Neural progenitor cell (in vitro differentiated cells): ENCODE data around the gene MTMR4. TPM values are rescaled to one million over a fixed set of nuclear protein-coding genes. Genes with fewer than 3 reads are reported as not detected.

ENCODE experiments used
- DNase-seq: peaks from one replicate; pipeline ENCODE4 v3.0.0-alpha.2; 2016; ENCODE audit warnings: low spot score
- H2AFZ ChIP-seq: fragments of 200-600 bp; sonication (generic); replicated peaks from 2 replicates; pipeline ENCODE4 v1.6.1; 2016; ENCODE audit warnings: antibody characterized with exemption
- H3F3A ChIP-seq: fragments of 200-600 bp; sonication (generic); 2 replicates; pipeline ENCODE4 v1.6.1; 2016; ENCODE audit warnings: antibody characterized with exemption, low read depth
- H3K27ac ChIP-seq: fragments of 200-600 bp; sonication (generic); 2 replicates; pipeline ENCODE4 v1.5.1; 2016; ENCODE audit warnings: mild to moderate bottlenecking
- H3K27me3 ChIP-seq: fragments of 200-600 bp; sonication (generic); 2 replicates; pipeline ENCODE4 v1.6.1; 2016; ENCODE audit warnings: mild to moderate bottlenecking, moderate library complexity
- H3K36me3 ChIP-seq: fragments of 200-600 bp; sonication (generic); 2 replicates; pipeline ENCODE4 v1.5.1; 2016
- H3K4me1 ChIP-seq: fragments of 200-600 bp; sonication (generic); 2 replicates; pipeline ENCODE4 v1.6.1; 2016; ENCODE audit warnings: mixed run types
- H3K4me2 ChIP-seq: fragments of 200-600 bp; sonication (generic); 2 replicates; pipeline ENCODE4 v1.6.1; 2016
- H3K4me3 ChIP-seq: fragments of 200-600 bp; sonication (generic); 2 replicates; pipeline ENCODE4 v1.5.1; 2016
- H3K79me2 ChIP-seq: fragments of 200-600 bp; sonication (generic); 2 replicates; pipeline ENCODE4 v1.6.1; 2016; ENCODE audit warnings: low read depth
- H3K9ac ChIP-seq: fragments of 200-600 bp; sonication (generic); 2 replicates; pipeline ENCODE4 v1.6.1; 2016
- H3K9me3 ChIP-seq: fragments of 200-600 bp; sonication (generic); 2 replicates; pipeline ENCODE4 v1.5.1; 2016; ENCODE audit warnings: low read depth
- H4K20me1 ChIP-seq: fragments of 200-600 bp; sonication (generic); 2 replicates; pipeline ENCODE4 v1.6.1; 2016; ENCODE audit warnings: low read depth
- H3K27ac Mint-ChIP-seq: 3 replicates; pipeline ENCODE4 v1.8.0; 2021; ENCODE audit warnings: mixed read lengths
- H3K27me3 Mint-ChIP-seq: 2 replicates; pipeline ENCODE4 v1.8.0; 2022; ENCODE audit warnings: low read depth, mild to moderate bottlenecking, inconsistent platforms, moderate library complexity, mixed read lengths; ENCODE audit not compliant: insufficient read depth
- H3K36me3 Mint-ChIP-seq: 3 replicates; pipeline ENCODE4 v1.8.0; 2021; ENCODE audit warnings: mixed read lengths
- H3K4me1 Mint-ChIP-seq: 3 replicates; pipeline ENCODE4 v1.8.0; 2021; ENCODE audit warnings: mixed read lengths
- H3K4me3 Mint-ChIP-seq: 3 replicates; pipeline ENCODE4 v1.8.0; 2021; ENCODE audit warnings: mild to moderate bottlenecking, moderate library complexity, mixed read lengths
- H3K9me3 Mint-ChIP-seq: 3 replicates; pipeline ENCODE4 v1.8.0; 2020; ENCODE audit warnings: mixed read lengths
- CTCF ChIP-seq: fragments of 200-600 bp; sonication (generic); IDR thresholded peaks from 2 replicates; pipeline ENCODE4 v1.5.1; 2017; ENCODE audit warnings: antibody characterized with exemption, mild to moderate bottlenecking
- EZH2 ChIP-seq: fragments of 200-600 bp; sonication (generic); IDR thresholded peaks from 2 replicates; pipeline ENCODE4 v1.6.1; 2017; ENCODE audit warnings: antibody characterized with exemption, mild to moderate bottlenecking, moderate library complexity
- EZH2phosphoT487 ChIP-seq: fragments of 200-600 bp; sonication (generic); IDR thresholded peaks from 2 replicates; pipeline ENCODE4 v1.6.1; 2017; ENCODE audit warnings: antibody characterized with exemption
- total RNA-seq: library from RNA; depleted of rRNA; stranded (reverse); fragments of >200 nt; gene quantifications from 2 replicates; pipeline ENCODE4 v1.2.3, GENCODE V29; 2015; ENCODE audit warnings: low replicate concordance

Gene MTMR4
- total RNA-seq, 1 donor from 2014 or later: 34.0 TPM

- TF ChIP-seq CTCF: no peak
- no peak for TF ChIP-seq EZH2
- no peak for TF ChIP-seq EZH2phosphoT487
- H2AFZ ChIP-seq: no peak overlapping the region
- H3K4me3 ChIP-seq: no peak overlapping the region
- H3K27ac ChIP-seq: no peak overlapping the region
- Mint-ChIP-seq H3K27me3 (peaks cover 22% of the 10 kb centered on the region), H3K9me3 (no peaks in the 10 kb centered on the region), H3K4me3 (peak overlapping the region; percentile 54), H3K27ac (no peak overlapping the region), H3K36me3 (no peaks in the 10 kb centered on the region), H3K4me1 (peaks cover 30% of the 10 kb centered on the region)
- no peak overlapping the region for H3K9ac ChIP-seq
- H3F3A ChIP-seq: peaks cover 23% of the 10 kb centered on the region
- H4K20me1 ChIP-seq: no peaks in the 10 kb centered on the region
- no peaks in the 10 kb centered on the region for H3K9me3 ChIP-seq
- no peaks in the 10 kb centered on the region for H3K79me2 ChIP-seq
- no peak overlapping the region for H3K4me2 ChIP-seq
- H3K27me3 ChIP-seq: peaks cover 11% of the 10 kb centered on the region
- peaks cover 32% of the 10 kb centered on the region for H3K4me1 ChIP-seq
- no peak for DNase-seq
- H3K36me3 ChIP-seq: no peaks in the 10 kb centered on the region
Measured at GRCh38 chr17:58533616-58534188, 19.3 kb upstream of the MTMR4 start.

GRCh38 chr17:58532555-58532951 lies 18.1 kb upstream of the MTMR4 start:
- H2AFZ ChIP-seq: peak overlapping the region; percentile 98
- H3K27me3 Mint-ChIP-seq: peaks cover 22% of the 10 kb centered on the region
- H3K9ac ChIP-seq: no peak overlapping the region
- peak overlapping the region; percentile 82 for H3K4me3 Mint-ChIP-seq
- no peak for TF ChIP-seq EZH2phosphoT487
- TF ChIP-seq EZH2: no peak
- TF ChIP-seq CTCF: no peak
- no peaks in the 10 kb centered on the region for H3K36me3 Mint-ChIP-seq
- DNase-seq: peak; percentile 30
- H3K4me1 Mint-ChIP-seq: peaks cover 30% of the 10 kb centered on the region
- H4K20me1 ChIP-seq: no peaks in the 10 kb centered on the region
- H3K9me3 Mint-ChIP-seq: no peaks in the 10 kb centered on the region
- peaks cover 23% of the 10 kb centered on the region for H3F3A ChIP-seq
- H3K27me3 ChIP-seq: peaks cover 11% of the 10 kb centered on the region
- no peaks in the 10 kb centered on the region for H3K9me3 ChIP-seq
- no peaks in the 10 kb centered on the region for H3K36me3 ChIP-seq
- H3K27ac ChIP-seq: no peak overlapping the region
- H3K4me3 ChIP-seq: peak overlapping the region; percentile 76
- H3K4me1 ChIP-seq: peaks cover 32% of the 10 kb centered on the region
- H3K27ac Mint-ChIP-seq: no peak overlapping the region
- no peaks in the 10 kb centered on the region for H3K79me2 ChIP-seq
- H3K4me2 ChIP-seq: peak overlapping the region; percentile 94

GRCh38 chr17:58531661-58532554 lies 17.5 kb upstream of the MTMR4 start:
- H3K9ac ChIP-seq: no peak overlapping the region
- peaks cover 30% of the 10 kb centered on the region for H3K4me1 Mint-ChIP-seq
- H3K27me3 ChIP-seq: peaks cover 11% of the 10 kb centered on the region
- H3K9me3 ChIP-seq: no peaks in the 10 kb centered on the region
- peak overlapping the region; percentile 98 for H2AFZ ChIP-seq
- peak overlapping the region; percentile 94 for H3K4me2 ChIP-seq
- H3K9me3 Mint-ChIP-seq: no peaks in the 10 kb centered on the region
- H3K36me3 ChIP-seq: no peaks in the 10 kb centered on the region
- peak; percentile 90 for DNase-seq
- no peaks in the 10 kb centered on the region for H3K79me2 ChIP-seq
- TF ChIP-seq CTCF (no peak), EZH2phosphoT487 (no peak), EZH2 (no peak)
- H3K4me3 ChIP-seq: peak overlapping the region; percentile 76
- H3K4me1 ChIP-seq: peaks cover 32% of the 10 kb centered on the region
- no peak overlapping the region for H3K27ac Mint-ChIP-seq
- H3K27me3 Mint-ChIP-seq: peaks cover 22% of the 10 kb centered on the region
- peak overlapping the region; percentile 82 for H3K4me3 Mint-ChIP-seq
- no peaks in the 10 kb centered on the region for H4K20me1 ChIP-seq
- no peaks in the 10 kb centered on the region for H3K36me3 Mint-ChIP-seq
- H3F3A ChIP-seq: peaks cover 23% of the 10 kb centered on the region
- H3K27ac ChIP-seq: no peak overlapping the region
